ENCODE data around the gene SYT13. TPM values are rescaled to one million over a fixed set of nuclear protein-coding genes. Genes with fewer than 3 reads are reported as not detected.

SYT13 gene
- total RNA-seq, 1 experiment from 2014 or later = 9.4 TPM

DNA sequence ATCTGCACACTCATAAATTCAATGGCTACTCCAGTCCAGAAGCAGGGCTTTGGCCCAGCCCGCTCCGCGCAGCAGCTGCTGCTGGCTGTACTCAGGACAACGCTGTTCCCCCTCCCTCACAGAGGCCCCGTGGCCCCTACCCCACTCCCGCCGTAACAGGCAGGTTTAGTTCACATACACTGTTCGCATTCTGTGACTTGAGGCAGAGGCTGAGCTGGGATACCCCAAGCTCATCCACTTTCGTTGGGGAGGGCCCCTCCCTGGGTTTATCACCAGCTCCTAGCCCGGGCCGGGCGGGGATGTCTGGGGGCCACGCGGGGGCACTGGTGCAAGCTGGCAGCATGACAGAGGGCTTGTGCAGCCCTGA is 52.4 kb downstream of the SYT13 start:
- Histone ChIP-seq H3K4me1 (no peaks in the 10 kb centered on the region), H3K36me3 (ENCODE audit: control insufficient read depth, insufficient read depth, low read length) (no peaks in the 10 kb centered on the region), H3K27me3 (replicated peaks; ENCODE audit: control insufficient read depth, insufficient read depth, low read length) (no peaks in the 10 kb centered on the region), H3K4me3 (ENCODE audit: low read depth, low read length) (no peak overlapping the region), H3K9me3 (no peaks in the 10 kb centered on the region)
- Mint-ChIP-seq H3K9me3 (ENCODE audit: unreplicated experiment) (no peaks in the 10 kb centered on the region), H3K36me3 (ENCODE audit: insufficient read depth, unreplicated experiment) (no peaks in the 10 kb centered on the region), H3K4me1 (ENCODE audit: low read depth, unreplicated experiment) (no peaks in the 10 kb centered on the region), H3K27ac (ENCODE audit: unreplicated experiment) (no peak overlapping the region), H3K4me3 (ENCODE audit: unreplicated experiment) (no peak overlapping the region), H3K27me3 (ENCODE audit: insufficient read depth, unreplicated experiment) (peaks cover 9% of the 10 kb centered on the region)
- CTCF ChIA-PET = interaction anchor here (0.7 to 1.6 kb wide), 8 partner anchors 11 to 213 kb away, joined by 3 to 11 read pairs (median 4); partner anchors contain the start of gene SYT13
- intact Hi-C loops (cut with micrococcal nuclease; ENCODE audit: unreplicated experiment) = loop anchor here (5.0 to 10.0 kb wide), 2 partner anchors 49 to 121 kb away; no protein-coding TSS in a partner anchor
- POLR2A ChIA-PET = no interaction called here
- no peak for DNase-seq
- TF ChIP-seq, protein P1, sequence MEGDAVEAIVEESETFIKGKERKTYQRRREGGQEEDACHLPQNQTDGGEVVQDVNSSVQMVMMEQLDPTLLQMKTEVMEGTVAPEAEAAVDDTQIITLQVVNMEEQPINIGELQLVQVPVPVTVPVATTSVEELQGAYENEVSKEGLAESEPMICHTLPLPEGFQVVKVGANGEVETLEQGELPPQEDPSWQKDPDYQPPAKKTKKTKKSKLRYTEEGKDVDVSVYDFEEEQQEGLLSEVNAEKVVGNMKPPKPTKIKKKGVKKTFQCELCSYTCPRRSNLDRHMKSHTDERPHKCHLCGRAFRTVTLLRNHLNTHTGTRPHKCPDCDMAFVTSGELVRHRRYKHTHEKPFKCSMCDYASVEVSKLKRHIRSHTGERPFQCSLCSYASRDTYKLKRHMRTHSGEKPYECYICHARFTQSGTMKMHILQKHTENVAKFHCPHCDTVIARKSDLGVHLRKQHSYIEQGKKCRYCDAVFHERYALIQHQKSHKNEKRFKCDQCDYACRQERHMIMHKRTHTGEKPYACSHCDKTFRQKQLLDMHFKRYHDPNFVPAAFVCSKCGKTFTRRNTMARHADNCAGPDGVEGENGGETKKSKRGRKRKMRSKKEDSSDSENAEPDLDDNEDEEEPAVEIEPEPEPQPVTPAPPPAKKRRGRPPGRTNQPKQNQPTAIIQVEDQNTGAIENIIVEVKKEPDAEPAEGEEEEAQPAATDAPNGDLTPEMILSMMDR (IDR thresholded peaks at IDR 0.05; ENCODE audit: insufficient read depth in 1 of 2, low read depth in 1 of 2, low read length in 1 of 2, severe bottlenecking in 1 of 2, unreplicated experiment in 1 of 2) = no peak
- no TSS peak for BruUV-seq (replicated peaks)

DNA sequence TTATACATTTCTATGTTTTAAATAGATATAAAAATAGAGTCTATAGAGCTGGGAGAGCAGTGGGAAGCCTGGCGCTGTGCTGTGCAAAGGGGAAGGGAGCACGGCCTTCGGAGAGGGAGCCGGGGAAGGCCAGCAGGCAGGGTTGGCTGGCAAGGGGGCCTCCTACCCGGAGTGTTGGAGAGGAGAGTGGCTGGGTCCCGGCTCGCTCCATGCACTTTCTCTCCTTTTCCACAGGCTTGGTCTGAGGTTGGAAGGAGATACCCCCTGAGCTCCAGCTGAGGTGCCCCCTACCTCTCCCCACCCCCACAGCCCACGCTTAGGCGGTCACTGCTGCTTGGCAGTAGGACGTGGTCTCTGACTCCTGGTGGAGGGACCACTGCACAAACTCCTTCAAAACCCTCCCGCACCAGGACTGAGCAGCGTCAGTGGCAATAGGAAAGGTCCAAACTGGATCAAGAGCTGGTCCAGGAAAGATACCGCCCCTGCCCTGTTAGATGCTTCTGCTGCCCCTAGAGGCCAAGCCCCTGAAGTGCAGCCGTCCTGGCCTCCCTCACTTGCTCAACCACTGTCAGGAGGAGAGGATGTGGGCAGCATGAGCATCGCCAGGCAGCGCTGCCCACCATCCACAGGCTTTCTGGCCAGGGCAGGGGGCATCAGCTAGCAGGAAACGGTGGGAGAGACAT is 52.9 kb downstream of the SYT13 start:
- no peaks in the 10 kb centered on the region for H3K4me1 ChIP-seq
- BruUV-seq (replicated peaks) = no TSS peak
- Mint-ChIP-seq H3K4me1 (ENCODE audit: low read depth, unreplicated experiment) (no peaks in the 10 kb centered on the region), H3K4me3 (ENCODE audit: unreplicated experiment) (no peak overlapping the region), H3K9me3 (ENCODE audit: unreplicated experiment) (no peaks in the 10 kb centered on the region), H3K36me3 (ENCODE audit: insufficient read depth, unreplicated experiment) (no peaks in the 10 kb centered on the region), H3K27ac (ENCODE audit: unreplicated experiment) (no peak overlapping the region), H3K27me3 (ENCODE audit: insufficient read depth, unreplicated experiment) (peaks cover 9% of the 10 kb centered on the region)
- no peaks in the 10 kb centered on the region for H3K9me3 ChIP-seq
- no peaks in the 10 kb centered on the region for H3K27me3 ChIP-seq (replicated peaks; ENCODE audit: control insufficient read depth, insufficient read depth, low read length)
- DNase-seq = peak; percentile 72 to 81
- ChIA-PET POLR2A (no interaction called here), CTCF (interaction anchor here (0.7 to 1.6 kb wide), 9 partner anchors 11 to 214 kb away, joined by 3 to 11 read pairs (median 4); partner anchors contain the start of gene SYT13)
- H3K36me3 ChIP-seq (ENCODE audit: control insufficient read depth, insufficient read depth, low read length) = no peaks in the 10 kb centered on the region
- intact Hi-C loops (cut with micrococcal nuclease; ENCODE audit: unreplicated experiment) = loop anchor here (5.0 to 10.0 kb wide), 2 partner anchors 48 to 121 kb away; no protein-coding TSS in a partner anchor
- no peak overlapping the region for H3K4me3 ChIP-seq (ENCODE audit: low read depth, low read length)
- TF ChIP-seq, protein P1 (IDR thresholded peaks at IDR 0.05; ENCODE audit: insufficient read depth in 1 of 2, low read depth in 1 of 2, low read length in 1 of 2, severe bottlenecking in 1 of 2, unreplicated experiment in 1 of 2) = peak; percentile 78 to 85

DNA sequence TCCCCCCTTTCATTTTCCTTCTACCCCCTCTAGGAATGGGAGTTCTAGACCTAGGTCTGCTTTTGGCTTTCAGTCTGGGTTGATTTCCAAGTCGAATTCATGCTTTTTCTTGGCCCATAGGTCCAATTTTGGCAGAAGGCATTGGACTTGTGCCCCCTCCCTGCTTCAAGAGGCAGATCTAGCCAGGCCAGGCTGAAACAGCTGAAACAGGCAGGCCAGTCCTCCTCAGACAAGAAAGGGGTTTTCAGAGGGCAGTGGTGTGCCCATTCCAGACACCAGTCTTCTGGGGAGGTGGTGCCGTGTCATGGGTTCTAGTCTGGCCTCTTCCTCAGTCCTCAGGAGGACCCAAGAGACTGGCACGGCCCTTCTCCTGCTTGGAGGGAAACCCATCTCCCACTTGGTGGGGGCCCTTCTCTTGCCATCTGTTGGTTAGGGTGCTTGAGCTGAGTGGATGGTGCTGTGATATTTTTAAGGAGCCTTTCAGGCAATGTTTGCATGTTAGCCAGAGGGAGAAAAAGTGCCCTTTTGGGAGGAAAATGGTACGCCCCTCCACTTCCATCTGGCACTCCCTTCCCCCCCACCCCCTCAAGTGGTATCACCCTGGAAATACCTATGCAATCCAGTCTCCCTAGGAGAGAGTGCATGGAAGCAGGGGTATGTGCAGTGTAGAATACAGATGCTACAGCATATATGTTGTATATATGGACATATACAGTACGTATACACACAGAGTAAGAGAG is 53.6 kb downstream of the SYT13 start:
- intact Hi-C loops (cut with micrococcal nuclease; ENCODE audit: unreplicated experiment) = loop anchor here (5.0 to 10.0 kb wide), 2 partner anchors 48 to 120 kb away; no protein-coding TSS in a partner anchor
- no TSS peak for BruUV-seq (replicated peaks)
- no peak overlapping the region for H3K4me3 Mint-ChIP-seq (ENCODE audit: unreplicated experiment)
- ChIA-PET CTCF (interaction anchor here (0.7 to 1.6 kb wide), 8 partner anchors 12 to 644 kb away, joined by 3 to 11 read pairs (median 4); partner anchors contain the start of gene SYT13), POLR2A (no interaction called here)
- Histone ChIP-seq H3K9me3 (no peaks in the 10 kb centered on the region), H3K27me3 (replicated peaks; ENCODE audit: control insufficient read depth, insufficient read depth, low read length) (no peaks in the 10 kb centered on the region), H3K4me3 (ENCODE audit: low read depth, low read length) (no peak overlapping the region), H3K36me3 (ENCODE audit: control insufficient read depth, insufficient read depth, low read length) (no peaks in the 10 kb centered on the region), H3K4me1 (no peaks in the 10 kb centered on the region)
- H3K4me1 Mint-ChIP-seq (ENCODE audit: low read depth, unreplicated experiment) = no peaks in the 10 kb centered on the region
- H3K36me3 Mint-ChIP-seq (ENCODE audit: insufficient read depth, unreplicated experiment) = no peaks in the 10 kb centered on the region
- peaks cover 9% of the 10 kb centered on the region for H3K27me3 Mint-ChIP-seq (ENCODE audit: insufficient read depth, unreplicated experiment)
- DNase-seq = no peak
- H3K9me3 Mint-ChIP-seq (ENCODE audit: unreplicated experiment) = no peaks in the 10 kb centered on the region
- TF ChIP-seq, protein P1 (IDR thresholded peaks at IDR 0.05; ENCODE audit: insufficient read depth in 1 of 2, low read depth in 1 of 2, low read length in 1 of 2, severe bottlenecking in 1 of 2, unreplicated experiment in 1 of 2) = no peak
- no peak overlapping the region for H3K27ac Mint-ChIP-seq (ENCODE audit: unreplicated experiment)
